Dermis microvascular lymphatic vessel endothelial cell (primary cell): ENCODE results near the gene PPT2. TPM values are rescaled to one million over a fixed set of nuclear protein-coding genes. Genes with fewer than 3 reads are reported as not detected.
"Not testable (repeated sequence)": the region's sequence is repeated elsewhere in the genome, so short reads cannot be mapped to it uniquely, and the experiment has no call there.

Experiments
- DNase-seq, 2 donors: peaks; one replicate each; pipeline versions ENCODE4 v3.0.0 to v3.0.0-alpha.2; 2010; ENCODE audit warnings: low read depth in 2 of 2
- total RNA-seq: library from RNA; depleted of rRNA; stranded (reverse); fragments of >200 nt; gene quantifications from 2 replicates; pipeline ENCODE4 v1.2.1, GENCODE V29; 2014

Gene PPT2
- total RNA-seq, 1 donor from 2014 or later = 50.1 TPM

DNA sequence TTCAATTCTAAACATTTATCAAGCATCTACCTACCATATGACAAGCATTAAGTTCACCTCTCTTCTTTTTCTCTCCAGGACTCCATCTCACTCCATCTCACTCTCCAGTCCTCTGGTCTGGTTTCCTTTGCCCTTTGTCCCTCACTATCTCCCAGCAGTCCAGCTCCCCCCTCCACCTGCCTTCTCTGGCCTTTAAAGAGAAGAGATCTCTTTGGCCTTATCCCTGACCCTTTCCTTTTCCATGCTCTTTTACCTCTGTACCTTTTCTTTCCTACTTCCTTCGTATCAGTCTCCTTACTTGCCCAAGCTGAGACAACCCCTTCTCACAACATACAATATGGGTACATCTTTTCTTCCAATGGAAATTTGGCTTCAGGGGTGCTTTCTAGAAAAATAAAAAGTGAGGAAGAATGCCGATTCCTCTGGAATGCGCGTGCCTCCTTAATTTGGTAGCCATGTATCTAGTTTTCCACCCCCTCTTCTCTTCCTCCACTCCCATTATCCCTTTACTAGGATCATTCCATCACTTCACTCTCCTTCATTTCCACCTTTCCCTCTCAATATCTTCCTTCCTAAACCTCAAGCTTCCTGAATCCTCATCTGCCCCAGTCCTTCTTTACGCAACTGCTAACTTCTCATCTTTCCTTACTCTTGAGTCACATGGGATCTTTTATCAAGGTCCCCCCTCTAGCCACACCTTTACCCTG is 22.7 kb downstream of the PPT2 start:
- DNase-seq = no peak

DNA sequence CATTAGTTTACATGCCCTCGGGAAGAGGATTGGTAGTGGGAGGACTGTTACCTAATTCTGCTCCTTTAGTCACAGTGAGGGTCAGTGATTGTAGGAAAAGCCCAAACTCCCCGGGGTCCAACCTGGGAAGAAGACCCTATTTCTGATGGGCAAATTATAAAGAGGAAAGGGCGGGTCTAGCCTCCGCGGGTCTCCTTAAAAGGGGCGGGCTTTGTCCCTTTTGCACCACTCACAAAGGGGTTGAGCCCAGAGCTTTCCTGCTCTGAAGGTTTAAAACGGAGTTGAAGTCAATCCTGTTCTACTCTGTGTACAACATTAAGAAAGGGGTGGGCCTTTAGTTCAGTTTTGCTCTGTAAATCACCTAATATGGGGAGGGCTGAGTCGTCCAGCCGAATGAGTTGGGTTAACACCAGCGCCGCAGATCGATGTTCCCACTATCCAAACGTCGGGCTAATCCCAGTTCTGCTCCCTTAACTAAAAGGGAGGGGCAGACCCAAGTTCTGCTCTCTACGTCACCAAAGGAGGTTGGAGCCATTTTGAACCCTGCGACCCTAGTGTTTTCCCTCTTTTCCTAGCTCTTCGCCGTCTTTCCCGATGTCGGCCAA is 23.3 kb downstream of the PPT2 start:
- peak in 1 of 2 donors; percentile 78 for DNase-seq

DNA sequence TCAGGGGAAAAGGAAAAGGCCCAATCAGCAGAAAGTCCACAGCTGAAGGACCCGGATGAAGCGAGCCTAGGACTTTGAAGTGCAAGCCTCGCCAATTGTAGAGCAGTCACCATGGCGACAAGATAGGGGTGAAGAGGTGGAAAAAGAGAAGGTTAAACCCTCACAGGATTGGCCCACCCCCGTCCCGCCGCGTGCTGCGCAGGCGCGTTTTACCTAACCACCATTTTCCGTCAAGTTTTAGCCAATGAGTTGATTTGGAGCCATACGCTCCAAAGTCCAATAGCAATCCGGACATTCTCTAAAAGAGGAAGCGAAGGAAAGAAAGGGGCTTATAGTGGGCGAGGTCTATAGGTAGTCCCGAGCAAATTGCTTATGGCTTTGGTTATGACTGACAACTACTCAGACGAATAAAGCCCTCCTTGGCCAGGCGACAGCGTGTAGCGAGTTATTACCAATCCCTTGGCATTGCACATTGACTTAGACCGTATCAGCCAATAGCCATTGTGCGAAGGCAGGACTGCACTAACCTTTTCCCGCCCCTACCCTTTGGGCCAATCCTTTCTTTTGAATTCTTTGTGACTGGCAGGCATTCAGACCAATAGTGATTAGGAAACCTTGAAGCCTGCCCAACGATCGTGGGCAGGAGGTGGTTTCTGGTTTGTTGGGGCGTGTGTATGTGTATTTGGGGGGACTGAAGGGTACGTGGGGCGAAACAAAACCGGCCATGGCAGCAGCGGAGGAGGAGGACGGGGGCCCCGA is 24.0 kb downstream of the PPT2 start, which contains the start of gene RNF5:
TSS of gene RNF5 (plus strand) at position 618 of the 759 bp plus-strand sequence. CDS start at position 725, 107 bp downstream.
- DNase-seq = peak; percentile 100

DNA sequence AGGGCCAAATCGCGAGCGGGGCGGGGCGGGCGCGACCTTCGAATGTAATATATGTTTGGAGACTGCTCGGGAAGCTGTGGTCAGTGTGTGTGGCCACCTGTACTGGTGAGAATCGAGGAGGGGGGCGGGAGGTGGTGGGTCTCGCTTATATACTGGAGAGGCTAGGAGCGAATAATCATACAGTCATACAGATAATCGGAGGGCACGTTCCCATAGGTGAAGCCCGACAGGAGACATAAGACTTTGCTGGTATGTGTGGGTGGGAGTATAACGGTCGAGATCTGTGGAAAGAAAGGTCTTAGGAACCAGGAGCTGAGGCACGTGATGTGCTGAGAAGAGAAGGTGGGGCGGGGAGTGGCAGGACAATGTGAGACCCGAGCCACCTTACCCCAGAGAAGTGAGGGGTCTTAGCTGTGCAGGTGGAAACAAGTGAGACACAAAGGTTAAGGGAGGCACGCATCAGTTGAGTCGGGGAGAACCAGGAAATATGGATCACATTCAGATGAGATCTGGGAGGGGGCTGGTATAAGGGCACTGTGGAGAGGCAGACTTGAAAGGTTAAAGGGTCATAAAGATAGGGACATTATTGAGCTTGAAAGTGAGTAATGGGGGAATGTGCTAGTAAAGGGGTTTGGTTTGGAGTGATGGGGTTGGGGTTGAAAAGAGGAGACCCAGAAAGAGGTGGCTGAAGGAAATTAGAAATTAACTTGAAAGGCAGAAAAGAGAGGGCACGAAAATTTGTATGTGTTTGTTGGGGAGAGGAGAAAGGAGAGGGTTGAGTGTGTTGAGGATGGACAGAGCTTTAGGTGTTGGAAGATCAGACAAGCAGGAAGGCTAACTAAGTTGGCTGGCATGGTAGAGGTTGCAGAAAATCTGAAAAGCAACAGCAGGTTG is 24.9 kb downstream of the PPT2 start:
- DNase-seq = peak in 1 of 2 donors; percentile 49

DNA sequence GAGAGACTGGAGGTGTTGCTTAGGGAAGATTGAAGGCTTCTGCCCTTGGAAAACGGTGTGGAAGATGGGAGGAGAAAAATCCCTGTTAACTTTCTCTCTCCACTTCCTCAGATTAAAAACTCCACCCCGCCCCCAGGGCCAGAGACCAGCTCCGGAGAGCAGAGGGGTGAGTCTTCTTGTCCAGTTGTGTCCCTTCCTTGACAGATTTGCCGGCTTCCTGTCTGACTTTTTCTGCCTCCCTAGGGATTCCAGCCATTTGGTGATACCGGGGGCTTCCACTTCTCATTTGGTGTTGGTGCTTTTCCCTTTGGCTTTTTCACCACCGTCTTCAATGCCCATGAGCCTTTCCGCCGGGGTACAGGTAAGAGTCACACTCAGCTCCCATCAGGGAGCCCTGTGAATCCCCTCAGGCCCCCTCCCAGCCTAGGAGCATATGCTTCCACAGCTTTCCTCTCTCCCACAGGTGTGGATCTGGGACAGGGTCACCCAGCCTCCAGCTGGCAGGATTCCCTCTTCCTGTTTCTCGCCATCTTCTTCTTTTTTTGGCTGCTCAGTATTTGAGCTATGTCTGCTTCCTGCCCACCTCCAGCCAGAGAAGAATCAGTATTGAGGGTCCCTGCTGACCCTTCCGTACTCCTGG is 25.9 kb downstream of the PPT2 start:
- no peak for DNase-seq

DNA sequence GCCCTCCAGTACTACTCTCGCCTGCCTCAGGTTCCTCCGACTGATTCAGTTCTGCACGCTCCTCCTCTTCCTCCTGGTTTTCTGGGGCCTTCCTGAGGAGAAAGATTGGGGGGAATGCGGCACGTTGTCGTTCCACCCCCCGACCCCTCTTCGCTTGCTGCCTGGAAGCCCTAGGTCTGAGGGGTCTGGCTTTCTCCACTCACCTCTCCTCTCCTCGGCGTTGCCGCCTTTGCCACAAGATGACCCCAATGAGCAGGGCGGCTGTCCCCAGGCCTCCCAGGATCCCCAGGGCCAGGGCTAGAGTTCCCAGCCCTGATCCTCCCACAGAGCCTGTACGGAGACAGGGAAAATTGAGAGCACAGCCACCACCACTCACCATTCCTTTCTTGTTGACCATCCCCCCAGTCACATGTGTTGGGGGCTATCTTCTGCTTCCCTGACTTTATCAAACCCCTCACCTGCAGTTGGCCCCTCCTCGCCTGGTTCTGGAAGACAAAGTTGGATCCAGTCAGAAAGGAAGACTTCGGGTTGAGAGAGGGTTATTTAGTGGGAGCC is 27.3 kb downstream of the PPT2 start:
- DNase-seq = no peak

DNA sequence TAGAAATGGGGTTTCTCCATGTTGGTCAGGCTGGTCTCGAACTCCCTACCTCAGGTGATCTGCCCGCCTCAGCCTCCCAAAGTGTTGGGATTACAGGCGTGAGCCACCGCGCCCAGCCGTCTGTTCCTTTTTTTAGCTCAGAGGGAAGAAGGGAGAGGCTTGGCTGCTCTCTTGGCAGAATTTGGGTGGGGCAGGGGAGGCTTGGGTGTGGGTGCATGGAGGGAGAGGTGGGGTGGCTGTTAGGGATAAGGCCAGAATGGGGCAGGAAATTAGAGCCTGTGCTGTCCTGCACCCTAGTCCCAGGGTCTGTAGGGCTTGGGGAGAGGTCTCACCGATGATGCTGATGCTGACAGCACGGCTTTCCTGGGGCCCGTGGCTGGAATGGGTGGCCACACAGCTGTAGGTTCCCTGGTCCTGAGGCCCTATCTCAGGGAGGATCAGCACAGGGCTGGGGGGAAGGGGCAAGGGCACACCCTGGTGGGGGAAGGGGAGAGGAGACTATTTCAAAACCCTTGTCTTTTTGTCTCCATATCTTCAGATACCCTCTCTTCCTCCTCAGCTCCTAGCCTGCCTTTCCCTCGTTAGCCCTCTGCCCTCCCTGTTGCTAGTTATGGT is 28.1 kb downstream of the PPT2 start:
- no peak for DNase-seq

DNA sequence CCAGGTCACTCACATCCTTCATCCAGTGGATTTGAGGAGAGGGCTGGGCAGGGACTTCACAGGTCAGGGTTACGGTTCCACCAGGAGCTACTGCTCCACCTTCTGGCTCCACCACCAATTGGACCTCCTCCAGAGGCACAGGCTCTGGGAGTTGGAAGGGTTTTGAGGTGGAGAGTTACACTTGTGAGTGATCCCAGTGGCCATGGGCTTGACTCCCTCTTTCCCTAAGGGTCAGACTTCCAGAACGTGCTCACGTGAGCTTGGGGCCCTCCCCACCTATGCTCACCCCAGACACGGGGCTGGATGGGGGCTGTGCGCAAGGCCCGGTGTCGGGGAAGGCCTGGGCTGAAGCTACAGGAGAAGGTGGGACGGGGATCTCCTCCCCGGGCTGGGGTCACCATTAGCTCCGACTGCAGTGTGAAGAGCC is 28.6 kb downstream of the PPT2 start:
- no peak for DNase-seq

DNA sequence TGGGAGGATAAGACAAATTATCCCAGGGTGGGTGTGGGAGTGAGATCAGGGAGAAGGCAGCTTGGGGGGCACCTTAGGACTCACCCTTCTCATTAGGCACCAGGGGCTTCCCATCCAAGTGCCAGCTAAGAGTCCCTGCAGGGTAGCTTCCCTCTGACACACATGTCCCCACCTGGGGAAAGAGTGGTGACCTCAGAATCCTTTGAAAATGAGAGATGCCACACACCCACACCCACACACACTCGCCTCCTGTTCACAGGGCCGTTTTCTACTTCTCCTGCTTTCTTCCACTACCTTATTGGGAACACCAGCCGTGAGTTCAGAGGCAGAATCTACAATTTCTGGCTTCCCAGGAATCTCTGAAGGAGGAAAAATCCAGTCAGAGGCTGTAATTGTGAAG is 29.1 kb downstream of the PPT2 start:
- no peak for DNase-seq

DNA sequence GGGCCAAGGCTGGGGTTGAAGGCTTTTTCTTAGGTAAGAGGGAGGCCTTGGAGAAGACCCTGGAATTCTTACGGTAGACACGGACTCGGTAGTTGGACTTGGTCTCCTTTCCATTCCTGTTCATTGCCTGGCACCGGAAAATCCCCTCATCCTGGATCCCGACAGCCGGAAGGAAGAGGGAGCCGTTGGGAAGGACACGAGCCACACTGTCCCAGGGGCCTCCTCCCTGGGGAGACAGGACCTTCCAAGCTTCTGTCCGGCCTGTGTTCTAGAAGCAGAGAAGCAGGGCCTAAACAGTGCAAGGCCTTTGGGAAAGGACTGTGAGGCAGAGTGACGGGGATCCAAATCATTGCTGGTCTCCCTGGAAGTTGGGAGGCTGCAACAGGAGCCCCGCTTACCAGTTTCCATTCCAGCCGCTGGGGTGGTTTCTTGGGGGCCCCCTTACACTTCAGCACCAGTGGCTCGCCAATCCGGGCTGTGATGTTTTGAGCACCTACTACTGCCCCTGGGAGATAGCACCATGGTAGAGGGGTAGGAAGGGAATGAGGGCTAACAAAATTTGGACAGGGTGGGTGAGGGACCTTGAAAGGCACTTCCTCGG is 29.6 kb downstream of the PPT2 start:
- no peak for DNase-seq

DNA sequence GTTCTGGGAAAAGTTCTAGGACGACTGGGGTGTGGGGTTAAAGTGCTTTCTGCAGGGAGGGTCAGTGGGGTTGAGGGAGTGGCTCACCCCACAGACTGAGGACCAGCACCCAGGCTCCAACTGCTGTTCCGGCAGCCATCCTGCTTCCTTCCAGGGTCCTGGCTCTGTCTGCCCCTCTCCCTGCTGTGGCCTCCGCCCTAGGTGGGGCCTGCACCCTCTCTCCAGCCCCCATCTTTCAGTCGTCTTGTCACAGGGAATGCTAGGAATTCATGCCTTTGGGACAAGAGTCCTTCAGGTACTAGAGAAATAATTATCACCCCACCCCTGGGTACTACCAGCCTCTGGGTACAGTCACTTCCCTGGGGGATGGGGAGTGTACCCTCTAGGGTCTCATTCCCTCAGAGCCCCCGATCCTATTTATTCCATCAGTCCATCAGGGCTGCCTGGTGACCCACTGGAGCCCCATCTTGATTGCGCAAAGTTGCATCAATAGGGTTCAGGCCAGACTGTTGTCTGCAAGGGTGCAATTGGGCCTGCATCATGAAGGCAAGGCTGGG is 30.2 kb downstream of the PPT2 start, which contains the start of gene AGER:
TSS of gene AGER (minus strand) at position 170 of the 557 bp plus-strand sequence. CDS start at position 139, 31 bp downstream.
- no peak for DNase-seq

DNA sequence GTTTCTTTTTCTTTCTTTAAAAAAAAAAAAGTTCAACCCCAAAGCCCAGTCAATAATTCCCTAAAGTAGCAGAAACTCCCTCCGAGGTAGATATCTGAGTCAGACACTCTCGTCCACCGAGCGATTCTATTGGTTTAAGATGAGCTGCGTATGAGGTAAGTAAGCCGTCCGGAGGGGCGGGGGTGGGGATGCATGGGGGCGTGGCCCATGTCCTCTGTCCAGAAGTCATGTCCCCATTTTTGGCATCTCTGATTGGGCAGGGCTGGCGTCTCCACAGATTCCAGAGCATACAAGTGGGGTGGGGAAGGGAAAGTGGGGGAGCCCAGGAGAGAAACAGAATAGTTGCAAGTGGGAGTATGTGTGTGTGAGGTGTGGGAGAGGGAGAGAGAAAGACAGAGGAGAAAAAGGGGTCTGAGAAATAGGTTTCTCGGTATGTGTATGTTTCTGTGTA is 31.8 kb downstream of the PPT2 start:
- peak in 1 of 2 donors; percentile 86 for DNase-seq

DNA sequence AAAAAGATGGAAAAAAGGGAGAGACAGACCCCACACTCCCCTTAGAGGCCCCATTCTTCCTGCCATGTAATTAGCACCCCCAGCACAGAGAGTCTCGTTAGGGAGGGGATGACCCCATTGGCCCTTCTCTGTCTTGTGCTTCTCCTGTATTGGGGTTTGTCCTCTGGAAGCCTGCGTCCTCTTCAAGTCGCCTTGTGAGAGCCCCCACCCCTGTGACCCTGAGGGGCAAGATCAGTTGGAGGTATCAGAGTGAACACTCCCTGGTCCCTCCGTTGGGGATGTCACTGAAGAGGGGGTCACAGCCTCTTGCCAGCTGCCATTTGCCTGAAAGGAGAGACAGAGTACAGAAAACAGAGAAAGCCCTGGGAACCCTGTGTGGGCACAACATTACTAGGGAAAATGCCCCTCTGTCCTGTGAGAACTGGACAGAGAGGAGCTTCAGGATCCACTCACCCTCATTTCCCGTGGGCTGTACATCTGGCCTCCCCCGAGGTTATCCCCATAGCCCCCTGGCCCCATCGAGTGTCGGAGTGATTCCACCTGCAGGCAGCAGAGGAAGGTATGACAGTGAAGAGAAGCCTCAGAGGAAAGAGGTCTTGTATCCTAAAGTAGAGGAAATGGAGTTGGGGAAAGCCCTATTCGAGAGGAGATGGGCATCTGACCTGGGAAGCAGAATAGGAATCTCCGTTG is 32.4 kb downstream of the PPT2 start:
- DNase-seq = not testable (repeated sequence)

DNA sequence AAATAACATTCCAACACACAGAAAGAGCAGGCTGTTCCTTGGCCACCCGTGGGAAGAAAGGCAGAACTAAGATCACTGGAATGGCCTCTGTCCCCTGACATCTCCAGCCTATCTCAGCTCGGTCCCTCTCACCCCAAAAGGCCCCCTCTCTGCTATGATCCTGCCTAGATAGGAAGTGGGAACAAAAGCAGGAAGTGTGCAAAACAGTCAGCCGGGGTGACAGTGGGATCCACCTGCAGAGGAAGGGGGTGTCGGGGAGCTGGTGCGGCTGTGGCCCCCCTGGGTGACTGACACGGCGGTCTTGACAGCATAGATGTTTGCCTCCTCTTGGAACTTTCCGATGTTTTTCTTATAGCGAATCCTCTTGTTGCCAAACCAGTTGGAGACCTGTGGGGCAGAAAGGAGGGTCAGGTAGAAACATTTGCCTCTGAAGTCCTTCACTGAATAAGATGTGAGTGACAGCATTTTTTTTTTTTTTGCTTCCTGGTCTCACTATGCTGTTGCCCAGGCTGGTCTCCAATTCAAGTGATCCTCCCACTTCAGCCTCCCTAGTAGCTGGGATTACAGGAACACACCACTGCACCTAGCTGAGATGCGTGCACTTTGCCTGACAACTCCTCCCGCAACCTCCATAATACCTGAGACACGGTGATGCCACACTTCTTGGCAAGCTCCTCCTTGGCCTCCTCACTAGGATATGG is 33.2 kb downstream of the PPT2 start:
- peak in 1 of 2 donors; percentile 61 for DNase-seq

DNA sequence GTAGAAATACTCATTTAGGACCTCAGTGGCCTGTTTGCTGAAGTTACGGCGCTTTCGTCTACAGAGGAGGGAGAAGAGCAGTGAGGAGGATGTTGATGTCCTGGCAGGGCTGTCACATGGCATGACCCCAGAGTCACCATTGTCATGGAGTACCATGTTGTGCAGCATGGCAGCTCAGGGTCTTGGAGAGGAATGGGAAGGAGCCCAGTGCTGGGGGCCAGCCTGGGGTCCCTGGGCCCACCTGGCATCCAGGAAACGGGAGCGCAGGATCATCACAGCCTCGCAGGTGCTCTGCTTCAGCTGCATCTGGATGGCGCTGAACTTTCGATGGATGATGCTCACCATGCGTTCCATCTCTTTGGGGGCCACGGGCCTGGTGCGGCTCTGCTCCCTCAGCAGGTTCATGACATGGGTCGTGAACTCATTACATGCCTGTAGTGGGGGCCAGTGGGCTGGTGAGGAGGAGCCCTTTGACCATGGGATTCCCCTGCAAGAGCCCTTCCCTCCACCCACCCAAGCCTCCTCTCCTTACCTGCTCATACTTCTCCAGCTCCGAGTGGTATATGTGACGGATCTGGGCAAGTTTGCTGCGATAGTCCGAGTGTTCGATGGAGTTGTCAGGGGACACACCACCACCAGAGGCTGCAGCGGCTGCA is 33.9 kb downstream of the PPT2 start:
- DNase-seq = not testable (repeated sequence)

DNA sequence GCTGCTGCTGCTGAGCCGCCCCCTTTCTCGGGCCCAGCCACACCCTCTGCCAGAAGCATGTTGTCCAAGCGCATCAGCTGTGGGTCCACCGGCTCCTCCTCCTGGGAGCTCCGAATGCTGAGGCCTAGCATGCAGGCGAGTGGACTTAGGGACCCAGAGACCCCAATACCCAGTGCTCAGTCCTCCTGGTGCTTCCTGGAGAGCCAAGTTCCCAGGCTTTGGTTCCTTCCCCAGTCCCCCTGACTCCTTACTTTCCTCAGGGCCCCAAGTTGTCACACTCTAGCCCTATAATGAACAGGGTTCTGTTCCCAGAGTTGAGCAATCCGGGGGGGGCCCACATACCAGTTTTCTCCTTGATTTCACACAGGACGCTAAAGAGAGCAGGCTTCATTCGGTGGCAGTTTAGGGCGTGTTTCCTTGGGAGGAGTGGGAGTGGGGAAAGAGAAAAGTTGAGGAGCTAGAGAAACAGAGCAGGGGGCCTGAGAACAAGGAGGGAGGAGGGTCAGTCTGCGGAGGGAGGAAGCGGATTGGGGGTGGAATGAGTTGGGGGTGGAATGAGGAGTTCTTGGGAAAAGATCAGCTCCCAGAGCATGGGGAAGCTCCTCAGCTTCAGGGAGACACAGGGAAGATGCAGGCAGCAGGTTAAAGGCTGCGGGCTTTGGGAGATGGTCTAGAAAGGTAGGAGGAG is 34.6 kb downstream of the PPT2 start:
- DNase-seq = no peak
